Osteocyte (in vitro differentiated cells): ENCODE measurements around the gene JPH3. TPM values are rescaled to one million over a fixed set of nuclear protein-coding genes. Genes with fewer than 3 reads are reported as not detected.

Experiments used
- DNase-seq: peaks from one replicate; pipeline ENCODE4 v3.0.0; 2021; ENCODE audit warnings: mixed read lengths; ENCODE audit not compliant: unreplicated experiment; ENCODE audit errors: extremely low spot score
- H3K27ac Mint-ChIP-seq: one replicate; pipeline ENCODE4 v1.8.0; 2021; ENCODE audit warnings: mild to moderate bottlenecking, mixed read lengths; ENCODE audit not compliant: unreplicated experiment
- H3K27me3 Mint-ChIP-seq: one replicate; pipeline ENCODE4 v1.8.0; 2021; ENCODE audit warnings: mixed read lengths; ENCODE audit not compliant: unreplicated experiment
- H3K36me3 Mint-ChIP-seq: one replicate; pipeline ENCODE4 v1.8.0; 2021; ENCODE audit warnings: mixed read lengths; ENCODE audit not compliant: unreplicated experiment
- H3K4me1 Mint-ChIP-seq: one replicate; pipeline ENCODE4 v1.8.0; 2021; ENCODE audit warnings: mixed read lengths; ENCODE audit not compliant: unreplicated experiment
- H3K4me3 Mint-ChIP-seq: one replicate; pipeline ENCODE4 v1.8.0; 2021; ENCODE audit warnings: mild to moderate bottlenecking, moderate library complexity, mixed read lengths; ENCODE audit not compliant: unreplicated experiment
- H3K9me3 Mint-ChIP-seq: one replicate; pipeline ENCODE4 v1.8.0; 2021; ENCODE audit warnings: mixed read lengths; ENCODE audit not compliant: unreplicated experiment
- CTCF ChIP-seq: fragments of 200-600 bp; sonication (generic); IDR thresholded peaks from 2 replicates; pipeline ENCODE4 v1.5.0; 2021; ENCODE audit warnings: antibody characterized with exemption, mild to moderate bottlenecking, moderate library complexity
- total RNA-seq: library from RNA; stranded (reverse); gene quantifications from 2 replicates; pipeline ENCODE4 v1.2.1, GENCODE V29; 2021

The JPH3 gene
- total RNA-seq, 1 donor from 2014 or later = 2.6 TPM

DNA sequence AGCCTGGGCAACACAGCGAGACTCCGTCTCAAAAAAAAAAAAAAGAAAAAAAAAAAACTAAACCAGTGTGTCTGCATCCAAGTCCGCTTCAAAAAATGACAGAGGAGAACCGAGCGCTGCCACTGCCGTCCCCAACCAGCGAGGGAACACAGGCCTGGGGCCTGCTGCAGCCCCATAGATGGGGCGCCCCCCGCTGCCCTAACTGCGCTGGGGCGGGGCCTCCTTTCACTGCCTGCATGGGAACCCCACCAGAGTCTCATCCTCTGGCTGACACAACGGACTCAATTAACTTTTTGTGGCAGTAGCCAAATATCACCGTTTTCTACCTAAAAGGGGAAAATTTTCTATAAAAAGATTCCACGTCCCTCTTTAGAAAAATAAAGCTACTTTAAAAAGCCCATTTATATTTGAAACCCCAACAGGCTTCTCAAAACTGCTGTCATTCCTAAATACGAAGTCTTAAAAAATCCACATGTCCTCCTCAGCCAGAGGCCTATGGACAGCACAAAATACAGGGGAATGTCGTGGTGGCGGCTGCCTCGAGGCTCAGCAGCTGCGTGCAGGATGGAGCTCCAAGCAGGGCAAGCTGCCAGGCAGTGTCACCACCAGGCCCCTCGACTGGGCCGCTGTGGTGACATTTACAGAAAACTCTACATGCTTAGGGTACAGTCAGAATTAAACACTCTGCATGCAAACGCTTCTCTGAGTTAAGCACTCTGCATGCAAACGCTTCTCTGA is 133.1 kb downstream of the JPH3 start:
- DNase-seq = no peak
- H3K4me3 Mint-ChIP-seq = no peak overlapping the region
- TF ChIP-seq CTCF = no peak
- H3K9me3 Mint-ChIP-seq = no peaks in the 10 kb centered on the region
- H3K27ac Mint-ChIP-seq = no peak overlapping the region
- no peaks in the 10 kb centered on the region for H3K4me1 Mint-ChIP-seq
- H3K36me3 Mint-ChIP-seq = peaks cover 9% of the 10 kb centered on the region
- no peaks in the 10 kb centered on the region for H3K27me3 Mint-ChIP-seq

- no peak for TF ChIP-seq CTCF
- Mint-ChIP-seq H3K4me3 (no peak overlapping the region), H3K4me1 (peaks cover 2% of the 10 kb centered on the region), H3K27me3 (no peaks in the 10 kb centered on the region), H3K36me3 (peaks cover 9% of the 10 kb centered on the region), H3K27ac (no peak overlapping the region), H3K9me3 (no peaks in the 10 kb centered on the region)
- no peak for DNase-seq
Observed at GRCh38 chr16:87736008-87736382, 133.7 kb downstream of the JPH3 start.

GRCh38 chr16:87739801-87740200 is 137.5 kb downstream of the JPH3 start:
- no peaks in the 10 kb centered on the region for H3K9me3 Mint-ChIP-seq
- H3K36me3 Mint-ChIP-seq = peaks cover 18% of the 10 kb centered on the region
- H3K4me1 Mint-ChIP-seq = peaks cover 3% of the 10 kb centered on the region
- H3K4me3 Mint-ChIP-seq = no peak overlapping the region
- TF ChIP-seq CTCF = no peak
- H3K27me3 Mint-ChIP-seq = no peaks in the 10 kb centered on the region
- no peak overlapping the region for H3K27ac Mint-ChIP-seq
- DNase-seq = no peak

DNA sequence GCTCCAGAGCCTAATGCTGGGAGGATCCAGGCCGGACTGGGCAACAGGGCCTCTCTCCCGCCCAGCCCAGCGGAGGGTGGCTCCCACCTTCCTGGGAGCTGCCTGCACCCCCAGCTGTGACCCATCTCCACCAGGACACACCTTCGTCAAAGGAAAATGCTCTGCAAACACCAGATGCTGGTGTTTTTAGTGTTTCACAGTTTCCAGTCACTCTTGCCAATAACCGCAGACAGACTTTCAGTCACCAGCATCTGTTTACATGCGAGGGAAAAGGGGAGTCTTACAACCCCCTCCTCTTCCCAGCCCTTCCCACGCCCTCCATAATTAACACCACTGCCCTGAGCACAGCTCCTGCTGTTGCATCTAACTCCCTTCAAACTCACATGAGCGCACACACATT is 138.1 kb downstream of the JPH3 start:
- H3K27me3 Mint-ChIP-seq = no peaks in the 10 kb centered on the region
- no peak for DNase-seq
- H3K27ac Mint-ChIP-seq = no peak overlapping the region
- peaks cover 3% of the 10 kb centered on the region for H3K4me1 Mint-ChIP-seq
- no peak overlapping the region for H3K4me3 Mint-ChIP-seq
- peaks cover 18% of the 10 kb centered on the region for H3K36me3 Mint-ChIP-seq
- no peaks in the 10 kb centered on the region for H3K9me3 Mint-ChIP-seq
- no peak for TF ChIP-seq CTCF

GRCh38 chr16:87740909-87741424 is 138.7 kb downstream of the JPH3 start:
- Mint-ChIP-seq H3K27me3 (no peaks in the 10 kb centered on the region), H3K9me3 (no peaks in the 10 kb centered on the region)
- DNase-seq = no peak

More at GRCh38 chr16:87740909-87741424, 138.7 kb downstream of the JPH3 start:
- Mint-ChIP-seq H3K36me3 (peaks cover 20% of the 10 kb centered on the region), H3K4me3 (no peak overlapping the region), H3K27ac (no peak overlapping the region), H3K4me1 (peaks cover 3% of the 10 kb centered on the region)
- no peak for TF ChIP-seq CTCF
